Activated CD4-positive, alpha-beta T cell treated with anti-CD3 and anti-CD28 coated beads, Interleukin-2, amount 50 U/mL, for 24 hours (primary cell): ENCODE data around the gene PACS1.
A peak's percentile ranks its signal among the peaks of the same experiment; 100 is the strongest.
"Not testable (repeated sequence)": the region's sequence is repeated elsewhere in the genome, so short reads cannot be mapped to it uniquely, and the experiment has no call there.

Source experiments
- DNase-seq, 2 donors: peaks; one replicate each; pipeline ENCODE4 v3.0.0-alpha.2; 2020; ENCODE audit warnings: low read depth in 1 of 2, low spot score in 1 of 2

Gene PACS1

GRCh38 chr11:66247295-66247694, 177.2 kb downstream of the PACS1 start:
- DNase-seq: no peak

DNA sequence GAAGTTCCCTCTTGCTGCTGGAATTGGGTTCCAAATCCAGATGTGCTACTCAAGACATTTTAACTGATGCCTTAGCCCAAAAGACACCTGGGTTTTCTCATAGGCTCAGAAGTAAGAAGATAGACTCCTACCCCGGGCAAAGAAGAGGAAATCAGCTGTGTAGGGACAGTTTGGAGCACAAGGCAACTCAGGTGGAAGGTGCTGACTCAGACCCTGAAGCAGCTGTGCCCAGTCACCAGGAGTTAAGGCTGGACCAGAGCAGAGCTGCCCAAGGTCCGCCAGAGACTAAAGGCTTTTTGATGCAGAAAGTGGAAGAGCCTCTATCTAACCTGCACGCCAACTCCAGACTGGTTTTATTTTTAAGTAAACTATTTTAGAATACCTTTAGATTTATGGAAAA, 177.7 kb downstream of the PACS1 start:
- no peak for DNase-seq

DNA sequence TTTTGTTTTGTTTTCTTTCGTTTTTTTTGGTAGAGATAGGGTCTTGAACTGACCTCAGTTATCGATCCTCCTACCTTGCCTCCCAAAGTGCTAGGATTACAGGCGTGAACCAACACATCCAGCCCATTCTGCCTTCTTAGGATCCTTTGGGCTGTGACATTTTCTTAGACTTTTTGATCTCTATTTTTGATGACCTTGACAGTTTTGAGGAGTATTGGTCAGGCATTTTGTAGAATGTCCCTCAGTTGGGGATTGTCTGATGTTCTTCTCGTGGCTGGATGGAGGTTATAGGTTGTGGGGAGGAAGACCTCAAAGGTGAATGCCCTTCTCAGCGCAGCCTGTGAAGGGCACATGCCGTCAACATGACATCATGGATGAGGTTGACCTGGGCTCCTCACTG, 178.8 kb downstream of the PACS1 start:
- no peak for DNase-seq

DNA sequence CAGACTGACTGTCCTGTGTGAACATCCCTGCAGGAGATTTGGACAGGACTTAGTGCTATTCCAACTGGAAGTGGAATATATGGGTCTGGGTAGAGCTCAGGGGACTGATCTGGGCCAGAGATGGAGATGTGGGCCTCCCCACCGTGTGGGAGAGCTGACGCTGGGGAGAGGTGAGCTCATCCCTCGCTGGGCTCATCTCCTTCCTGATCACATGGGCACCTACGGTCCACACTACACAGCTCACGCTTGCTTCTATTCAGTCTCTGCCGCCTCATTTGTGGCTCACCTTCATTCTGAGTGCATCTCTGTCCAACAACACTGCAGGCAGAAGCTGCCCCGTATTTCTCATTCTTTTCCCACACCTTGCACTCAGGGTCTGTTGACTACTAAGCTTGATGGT, 181.7 kb downstream of the PACS1 start:
- no peak for DNase-seq

GRCh38 chr11:66253081-66253480, 183.0 kb downstream of the PACS1 start:
- DNase-seq: not testable (repeated sequence)

DNA sequence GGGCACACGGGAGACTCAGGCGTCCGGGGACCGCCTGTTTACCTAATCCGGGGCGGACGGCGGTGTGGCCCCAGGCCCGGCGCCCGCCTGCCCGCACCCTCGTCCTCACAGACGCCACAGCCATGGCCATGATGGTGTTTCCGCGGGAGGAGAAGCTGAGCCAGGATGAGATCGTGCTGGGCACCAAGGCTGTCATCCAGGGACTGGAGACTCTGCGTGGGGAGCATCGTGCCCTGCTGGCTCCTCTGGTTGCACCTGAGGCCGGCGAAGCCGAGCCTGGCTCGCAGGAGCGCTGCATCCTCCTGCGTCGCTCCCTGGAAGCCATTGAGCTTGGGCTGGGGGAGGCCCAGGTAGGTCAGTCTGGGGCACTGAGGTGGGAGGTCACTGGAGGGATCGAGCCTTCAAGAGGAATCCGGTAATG, 188.4 kb downstream of the PACS1 start:
- no peak for DNase-seq

GRCh38 chr11:66259225-66259624, 189.2 kb downstream of the PACS1 start:
- DNase-seq: no peak

DNA sequence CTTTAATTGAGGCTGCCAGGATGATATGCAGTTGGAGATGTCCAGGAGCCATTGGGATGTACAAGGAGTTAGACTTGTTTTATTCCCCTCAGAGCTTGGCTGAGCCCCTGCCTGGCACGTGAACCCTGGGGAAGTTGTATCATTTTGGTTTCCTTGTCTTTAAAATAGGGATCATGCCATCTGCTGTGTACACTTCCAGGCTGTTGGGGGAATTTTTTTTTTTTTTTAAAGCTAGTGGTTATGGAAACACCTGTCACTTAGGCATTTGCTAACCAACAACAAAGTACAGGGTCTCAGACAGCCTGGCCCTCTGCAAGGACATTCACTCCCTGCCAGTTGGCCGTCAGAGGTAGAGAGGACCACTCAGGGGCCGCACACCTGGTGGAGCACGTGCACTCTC, 189.9 kb downstream of the PACS1 start:
- DNase-seq: no peak

GRCh38 chr11:66261578-66261977, 191.5 kb downstream of the PACS1 start:
- no peak for DNase-seq

- no peak for DNase-seq
Observed at GRCh38 chr11:66262191-66262590, 192.1 kb downstream of the PACS1 start.

DNA sequence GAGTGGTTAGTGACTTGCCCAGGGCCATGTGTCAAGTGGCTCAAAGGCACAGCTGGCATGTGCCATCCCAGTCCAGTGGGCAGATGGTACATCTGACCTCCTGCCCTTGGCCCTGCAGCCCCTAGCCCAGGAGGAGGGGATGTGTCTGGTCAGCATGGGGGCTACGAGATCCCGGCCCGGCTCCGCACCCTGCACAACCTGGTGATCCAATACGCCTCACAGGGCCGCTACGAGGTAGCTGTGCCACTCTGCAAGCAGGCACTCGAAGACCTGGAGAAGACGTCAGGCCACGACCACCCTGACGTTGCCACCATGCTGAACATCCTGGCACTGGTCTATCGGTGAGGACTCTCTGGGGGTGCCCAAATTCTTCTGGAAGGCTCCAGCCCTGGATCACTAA, 192.6 kb downstream of the PACS1 start:
- no peak for DNase-seq

GRCh38 chr11:66263231-66263630, 193.2 kb downstream of the PACS1 start:
- no peak for DNase-seq

- DNase-seq: no peak
Observed at GRCh38 chr11:66263785-66264184, 193.7 kb downstream of the PACS1 start.

GRCh38 chr11:66264383-66264782, 194.3 kb downstream of the PACS1 start:
- no peak for DNase-seq

GRCh38 chr11:66264914-66265313, 194.8 kb downstream of the PACS1 start:
- DNase-seq: peak in 1 of 2 donors; percentile 20

GRCh38 chr11:66265531-66266377, 195.7 kb downstream of the PACS1 start:
- DNase-seq: no peak

GRCh38 chr11:66266378-66267038, 196.4 kb downstream of the PACS1 start:
- DNase-seq: no peak

- DNase-seq: no peak
Observed at GRCh38 chr11:66267039-66267378, 196.9 kb downstream of the PACS1 start.

- peak; percentile 74 to 76 for DNase-seq
Observed at GRCh38 chr11:66267379-66268243, 197.5 kb downstream of the PACS1 start.

DNA sequence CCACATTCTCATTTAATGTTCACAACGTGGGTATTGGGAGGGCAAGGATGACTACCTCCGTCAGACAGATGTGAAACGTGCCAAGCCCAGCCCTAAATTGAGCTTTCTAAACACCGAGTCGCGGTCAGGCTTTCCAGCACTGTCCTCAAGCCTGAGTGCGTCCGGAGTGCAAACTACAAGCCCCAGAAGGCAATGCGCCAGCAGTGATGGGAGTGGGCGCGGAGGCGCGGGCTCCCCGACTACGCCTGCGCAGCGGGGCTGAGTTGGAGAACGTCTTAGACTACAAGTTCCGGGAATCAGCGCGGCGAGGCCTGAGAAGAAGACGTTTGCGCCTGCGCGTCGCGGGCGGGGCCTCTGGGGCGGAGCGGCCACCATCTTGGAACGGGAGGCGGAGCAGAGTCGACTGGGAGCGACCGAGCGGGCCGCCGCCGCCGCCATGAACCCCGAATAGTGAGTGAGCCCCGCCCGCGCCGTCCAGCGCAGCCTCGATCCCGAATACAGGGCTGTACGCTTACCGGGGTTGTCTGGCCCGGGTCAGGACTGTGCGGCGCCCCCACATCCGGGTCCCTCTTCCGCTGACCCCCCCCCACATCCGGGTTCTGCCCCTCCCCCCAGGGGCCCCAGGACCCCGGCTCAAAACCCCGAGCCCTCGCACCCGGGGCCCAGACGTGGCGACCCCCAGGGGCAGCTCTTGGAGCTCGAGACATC, 198.3 kb downstream of the PACS1 start, which contains the start of gene RAB1B:
RAB1B (plus strand) TSS at position 396 of the 708 bp plus-strand sequence; CDS start at position 437, 41 bp downstream.
- DNase-seq: peak; percentile 99 to 100
